Panc1 (cell line): ENCODE data around the gene PDZD8. TPM values are rescaled to one million over a fixed set of nuclear protein-coding genes. Genes with fewer than 3 reads are reported as not detected.

Experiments used
- ATAC-seq: fragments of 200-7000 bp; cut with Tn5 transposase; 2 replicates; pipeline ENCODE4 v1.9.1; 2020; ENCODE audit warnings: mild to moderate bottlenecking, moderate library complexity
- BruUV-seq: library from RNA; stranded (reverse); fragments of 400-500 nt; replicated peaks from 2 replicates; lab custom pipeline; 2021; lab: Mats Ljungman, UMichigan
- CTCF ChIA-PET: fragments of 300-600 bp; sonication (Branson Sonifier 250); formaldehyde crosslinking; loops from one replicate; lab custom pipeline; 2022; ENCODE audit warnings: antibody characterized with exemption; lab: Charles Lee
- POLR2A ChIA-PET: fragments of 300-600 bp; sonication (Branson Sonifier 250); formaldehyde crosslinking; loops from one replicate; lab custom pipeline; 2022; ENCODE audit warnings: antibody characterized with exemption; lab: Charles Lee
- DNase-seq: peaks from one replicate; pipeline ENCODE4 v3.0.0-alpha.2; 2010; ENCODE audit warnings: low read depth, low spot score
- H3K27ac ChIP-seq: 2 replicates; pipeline ENCODE4 v1.5.1; 2011; ENCODE audit warnings: mild to moderate bottlenecking, low read length, inconsistent platforms
- H3K27me3 ChIP-seq: fragments of 200-500 bp; sonication (Bioruptor generic); 2 replicates; pipeline ENCODE4 v1.6.0; 2014; ENCODE audit warnings: low read length, inconsistent platforms; ENCODE audit not compliant: control insufficient read depth, insufficient read depth
- H3K36me3 ChIP-seq: fragments of 200-500 bp; sonication (Bioruptor generic); 2 replicates; pipeline ENCODE4 v1.5.1; 2014; ENCODE audit warnings: inconsistent platforms, mild to moderate bottlenecking, low read length, moderate library complexity; ENCODE audit not compliant: control insufficient read depth, insufficient read depth
- H3K4me1 ChIP-seq: 2 replicates; pipeline ENCODE4 v1.5.1; 2011; ENCODE audit warnings: inconsistent platforms, mild to moderate bottlenecking, low read length, moderate library complexity; ENCODE audit not compliant: control insufficient read depth, insufficient read depth
- H3K4me3 ChIP-seq, 2 experiments: 2 replicates each; pipeline ENCODE4 v1.5.1; 2011 to 2012; ENCODE audit warnings: low read depth in 2 of 2, low read length in 2 of 2, mild to moderate bottlenecking in 2 of 2, inconsistent platforms in 1 of 2, moderate library complexity in 1 of 2
- H3K9me3 ChIP-seq: fragments of 200-500 bp; sonication (Bioruptor generic); 2 replicates; pipeline ENCODE4 v1.5.1; 2014; ENCODE audit warnings: low read depth, mild to moderate bottlenecking, inconsistent platforms, low read length, moderate library complexity; ENCODE audit not compliant: control insufficient read depth, insufficient read depth
- POLR2AphosphoS5 ChIP-seq: IDR thresholded peaks from 2 replicates; pipeline ENCODE4 v1.6.1; 2012; ENCODE audit warnings: mild to moderate bottlenecking, low read depth, low read length, moderate library complexity
- SIN3A ChIP-seq: IDR thresholded peaks from 2 replicates; pipeline ENCODE4 v1.6.1; 2012; ENCODE audit warnings: low read depth, mild to moderate bottlenecking, low read length, moderate library complexity, borderline replicate concordance; ENCODE audit not compliant: insufficient read depth
- TCF7L2 ChIP-seq: IDR thresholded peaks from 2 replicates; pipeline ENCODE4 v1.6.1; 2011; ENCODE audit warnings: mild to moderate bottlenecking, low read depth, low read length, inconsistent platforms
- in situ Hi-C: cut with HindIII; loops from 2 replicates; pipeline ENCODE4 v1.10.0; 2016; ENCODE audit warnings: low sequenced_read_pairs, low pct_unique_long_range_greater_than_20kb
- intact Hi-C: fragments of 100-400 bp; cut with micrococcal nuclease; formaldehyde crosslinking; loops from one replicate; pipeline ENCODE4 v1.10.0; 2022; ENCODE audit not compliant: unreplicated experiment
- total RNA-seq: library from RNA; stranded (reverse); gene quantifications from one replicate; pipeline ENCODE4 v1.2.1, GENCODE V29; 2021; ENCODE audit not compliant: unreplicated experiment
- TF ChIP-seq, protein P1 (sequence below), 2 experiments: IDR thresholded peaks; 2 replicates each; pipeline ENCODE4 v1.6.1; 2011 to 2012; ENCODE audit warnings: low read depth in 2 of 2, control low read depth in 1 of 2, low read length in 1 of 2, mild to moderate bottlenecking in 1 of 2, moderate library complexity in 1 of 2; ENCODE audit not compliant: insufficient read depth in 1 of 2
- TF ChIP-seq, protein P2 (sequence below): fragments of 450-650 bp; IDR thresholded peaks from 2 replicates; pipeline ENCODE4 v1.5.1; 2017; ENCODE audit warnings: mild to moderate bottlenecking

The PDZD8 gene
- total RNA-seq, 1 experiment from 2014 or later: 44.7 TPM

DNA sequence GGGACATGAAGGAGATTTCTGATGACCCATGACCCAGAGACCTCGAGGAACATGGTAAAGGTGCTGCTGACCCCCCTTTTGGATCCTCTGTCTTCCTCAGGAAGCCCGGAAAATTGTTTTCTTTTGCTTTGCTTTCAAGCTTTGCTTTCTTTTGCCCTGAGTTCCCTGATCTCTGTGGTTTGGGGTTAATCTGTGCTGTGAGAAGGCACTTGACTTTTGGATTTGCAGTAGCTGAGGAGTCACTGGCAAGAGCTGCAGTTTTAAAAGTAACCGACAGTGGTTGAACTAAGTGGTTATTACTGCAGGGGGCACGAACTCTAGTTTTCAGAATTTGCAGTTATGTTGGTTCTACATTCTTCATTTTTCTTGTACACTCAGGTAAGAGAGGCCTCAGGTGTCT, 53.0 kb downstream of the PDZD8 start:
- Histone ChIP-seq H3K27ac (no peak overlapping the region), H3K27me3 (no peaks in the 10 kb centered on the region), H3K4me3 (no peak overlapping the region), H3K4me1 (0 out of 2 replicates have a peak, but pooled peaks cover 2% of the 10 kb centered on the region), H3K36me3 (no peaks in the 10 kb centered on the region), H3K9me3 (no peaks in the 10 kb centered on the region)
- in situ Hi-C loops: no loop called here
- CTCF ChIA-PET: interaction anchor here (0.6 kb wide), 1 partner anchor 72 kb away, joined by 4 read pairs; no protein-coding TSS in a partner anchor
- intact Hi-C loops: no loop called here
- DNase-seq (no peak), ATAC-seq (no peak)
- POLR2A ChIA-PET: no interaction called here
- TF ChIP-seq, protein P1, sequence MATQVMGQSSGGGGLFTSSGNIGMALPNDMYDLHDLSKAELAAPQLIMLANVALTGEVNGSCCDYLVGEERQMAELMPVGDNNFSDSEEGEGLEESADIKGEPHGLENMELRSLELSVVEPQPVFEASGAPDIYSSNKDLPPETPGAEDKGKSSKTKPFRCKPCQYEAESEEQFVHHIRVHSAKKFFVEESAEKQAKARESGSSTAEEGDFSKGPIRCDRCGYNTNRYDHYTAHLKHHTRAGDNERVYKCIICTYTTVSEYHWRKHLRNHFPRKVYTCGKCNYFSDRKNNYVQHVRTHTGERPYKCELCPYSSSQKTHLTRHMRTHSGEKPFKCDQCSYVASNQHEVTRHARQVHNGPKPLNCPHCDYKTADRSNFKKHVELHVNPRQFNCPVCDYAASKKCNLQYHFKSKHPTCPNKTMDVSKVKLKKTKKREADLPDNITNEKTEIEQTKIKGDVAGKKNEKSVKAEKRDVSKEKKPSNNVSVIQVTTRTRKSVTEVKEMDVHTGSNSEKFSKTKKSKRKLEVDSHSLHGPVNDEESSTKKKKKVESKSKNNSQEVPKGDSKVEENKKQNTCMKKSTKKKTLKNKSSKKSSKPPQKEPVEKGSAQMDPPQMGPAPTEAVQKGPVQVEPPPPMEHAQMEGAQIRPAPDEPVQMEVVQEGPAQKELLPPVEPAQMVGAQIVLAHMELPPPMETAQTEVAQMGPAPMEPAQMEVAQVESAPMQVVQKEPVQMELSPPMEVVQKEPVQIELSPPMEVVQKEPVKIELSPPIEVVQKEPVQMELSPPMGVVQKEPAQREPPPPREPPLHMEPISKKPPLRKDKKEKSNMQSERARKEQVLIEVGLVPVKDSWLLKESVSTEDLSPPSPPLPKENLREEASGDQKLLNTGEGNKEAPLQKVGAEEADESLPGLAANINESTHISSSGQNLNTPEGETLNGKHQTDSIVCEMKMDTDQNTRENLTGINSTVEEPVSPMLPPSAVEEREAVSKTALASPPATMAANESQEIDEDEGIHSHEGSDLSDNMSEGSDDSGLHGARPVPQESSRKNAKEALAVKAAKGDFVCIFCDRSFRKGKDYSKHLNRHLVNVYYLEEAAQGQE (IDR thresholded peaks at IDR 0.05; ENCODE audit: insufficient read depth in 1 of 2, low read depth in 2 of 2, low read length in 1 of 2): no peak
- TF ChIP-seq SIN3A: no peak
- no peak for TF ChIP-seq POLR2AphosphoS5
- TF ChIP-seq TCF7L2: no peak
- TF ChIP-seq, protein P2, sequence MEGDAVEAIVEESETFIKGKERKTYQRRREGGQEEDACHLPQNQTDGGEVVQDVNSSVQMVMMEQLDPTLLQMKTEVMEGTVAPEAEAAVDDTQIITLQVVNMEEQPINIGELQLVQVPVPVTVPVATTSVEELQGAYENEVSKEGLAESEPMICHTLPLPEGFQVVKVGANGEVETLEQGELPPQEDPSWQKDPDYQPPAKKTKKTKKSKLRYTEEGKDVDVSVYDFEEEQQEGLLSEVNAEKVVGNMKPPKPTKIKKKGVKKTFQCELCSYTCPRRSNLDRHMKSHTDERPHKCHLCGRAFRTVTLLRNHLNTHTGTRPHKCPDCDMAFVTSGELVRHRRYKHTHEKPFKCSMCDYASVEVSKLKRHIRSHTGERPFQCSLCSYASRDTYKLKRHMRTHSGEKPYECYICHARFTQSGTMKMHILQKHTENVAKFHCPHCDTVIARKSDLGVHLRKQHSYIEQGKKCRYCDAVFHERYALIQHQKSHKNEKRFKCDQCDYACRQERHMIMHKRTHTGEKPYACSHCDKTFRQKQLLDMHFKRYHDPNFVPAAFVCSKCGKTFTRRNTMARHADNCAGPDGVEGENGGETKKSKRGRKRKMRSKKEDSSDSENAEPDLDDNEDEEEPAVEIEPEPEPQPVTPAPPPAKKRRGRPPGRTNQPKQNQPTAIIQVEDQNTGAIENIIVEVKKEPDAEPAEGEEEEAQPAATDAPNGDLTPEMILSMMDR: no peak
- BruUV-seq: no TSS peak

DNA sequence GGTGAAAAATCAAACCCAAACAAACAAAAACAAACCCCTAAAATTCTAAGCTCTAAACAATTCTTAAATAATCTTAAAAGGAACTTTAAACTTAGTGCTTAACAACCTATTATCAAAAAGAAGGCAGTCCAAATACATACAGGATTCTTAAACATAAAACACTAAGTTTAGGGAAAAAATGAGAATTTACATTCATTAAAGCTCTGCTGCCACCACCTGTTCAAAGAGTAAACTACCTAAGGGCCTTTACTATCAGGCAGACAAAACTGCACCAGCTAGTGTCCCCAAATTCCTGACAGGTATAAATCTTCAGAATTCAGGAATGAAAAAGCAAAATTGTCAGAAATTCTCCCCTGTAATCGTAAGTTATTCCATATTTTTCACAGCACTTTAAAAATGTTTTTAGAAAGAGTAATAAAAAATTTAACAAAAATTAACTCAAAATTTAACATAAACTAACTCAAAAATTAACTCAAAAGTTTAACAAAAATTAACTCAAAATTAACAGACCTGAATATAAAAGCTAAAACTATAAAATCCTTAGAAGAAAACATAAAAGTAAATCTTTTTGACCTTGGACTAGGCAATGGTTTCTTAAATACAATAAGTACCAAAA, 55.1 kb downstream of the PDZD8 start:
- CTCF ChIA-PET: interaction anchor here (0.8 to 2.4 kb wide), 3 partner anchors 49 to 103 kb away, joined by 3 to 42 read pairs (median 3); no protein-coding TSS in a partner anchor
- no peak overlapping the region for H3K4me3 ChIP-seq
- DNase-seq: no peak
- POLR2A ChIA-PET: interaction anchor here (0.8 kb wide), 1 partner anchor 103 kb away, joined by 3 read pairs; no protein-coding TSS in a partner anchor
- H3K27me3 ChIP-seq: no peaks in the 10 kb centered on the region
- BruUV-seq: no TSS peak
- no peaks in the 10 kb centered on the region for H3K9me3 ChIP-seq
- H3K27ac ChIP-seq: no peak overlapping the region
- no peaks in the 10 kb centered on the region; the same call in 1 of the 2 replicates for H3K36me3 ChIP-seq
- ATAC-seq: no peak
- intact Hi-C loops (loop anchor here (2.0 kb wide), 1 partner anchor 103 kb away; no protein-coding TSS in a partner anchor), in situ Hi-C loops (no loop called here)
- TF ChIP-seq, protein P2: peak; percentile 74; the same call in 1 of the 2 replicates
- TF ChIP-seq SIN3A: no peak
- H3K4me1 ChIP-seq: 0 out of 2 replicates have a peak, but pooled peaks cover 2% of the 10 kb centered on the region
